ENCODE results near the gene BBC3.

The BBC3 gene

GRCh38 chr19:47239610-47240296 lies 8.8 kb upstream of the BBC3 start:
- no peak for TF ChIP-seq CTCF (IDR thresholded peaks at IDR 0.05; ENCODE audit: low read depth, low read length, missing control alignments)
- DNase-seq (ENCODE audit: extremely low read depth, low read depth) = no peak
- H3K4me3 ChIP-seq (replicated peaks; ENCODE audit: low read depth, low read length) = peak overlapping the region; percentile 31

DNA sequence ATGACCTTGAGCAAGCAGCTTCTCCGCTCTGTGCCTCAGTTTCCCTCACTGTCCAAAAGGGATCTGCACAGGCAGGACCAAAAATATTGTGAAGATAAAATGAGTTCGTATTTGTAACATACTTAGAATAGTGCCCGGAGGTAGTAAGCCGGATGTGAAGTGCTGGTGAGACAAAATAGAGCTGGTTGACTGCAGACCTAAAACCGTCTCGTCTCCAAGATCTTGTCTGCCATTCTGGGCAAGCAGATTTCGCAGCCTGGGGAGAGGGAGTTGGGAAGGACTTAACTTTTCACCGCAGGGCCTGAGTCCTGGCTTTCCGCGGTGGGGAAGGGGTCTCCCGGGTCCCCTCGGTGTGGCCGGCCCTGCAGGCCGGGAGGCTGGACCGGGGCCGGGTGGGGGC lies 8.2 kb upstream of the BBC3 start:
- no peak for TF ChIP-seq CTCF (IDR thresholded peaks at IDR 0.05; ENCODE audit: low read depth, low read length, missing control alignments)
- no peak for DNase-seq (ENCODE audit: extremely low read depth, low read depth)
- peak overlapping the region; percentile 31 for H3K4me3 ChIP-seq (replicated peaks; ENCODE audit: low read depth, low read length)

DNA sequence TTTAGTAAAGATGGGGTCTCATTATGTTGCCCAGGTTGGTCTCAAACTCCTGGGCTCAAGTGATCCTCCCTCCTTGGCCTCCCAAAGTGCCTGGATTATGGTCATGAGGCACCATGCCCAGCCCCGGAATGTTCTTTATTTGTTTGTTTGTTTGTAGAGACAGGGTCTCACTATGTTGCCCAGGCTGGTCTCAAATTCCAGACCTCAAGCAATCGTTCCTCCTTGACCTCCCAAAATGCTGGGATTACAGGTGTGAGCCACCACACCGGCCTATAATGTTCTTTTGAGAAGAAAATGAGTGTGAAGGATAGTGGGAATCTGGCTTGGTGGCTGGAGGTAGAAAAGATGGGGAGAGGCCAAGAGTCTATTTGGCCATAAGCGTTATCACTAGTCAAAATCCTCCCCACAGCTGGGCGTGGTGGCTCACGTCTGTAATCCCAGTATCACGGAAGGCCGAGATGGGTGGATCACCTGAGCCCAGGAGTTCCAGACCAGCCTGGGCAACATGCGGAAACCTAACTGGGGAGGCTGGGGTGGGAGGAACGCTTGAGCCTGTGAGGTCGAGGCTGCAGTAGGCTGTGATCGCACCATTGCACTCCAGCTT lies 5.2 kb upstream of the BBC3 start:
- H3K4me3 ChIP-seq (replicated peaks; ENCODE audit: low read depth, low read length) = no peak overlapping the region
- TF ChIP-seq CTCF (IDR thresholded peaks at IDR 0.05; ENCODE audit: low read depth, low read length, missing control alignments) = no peak
- DNase-seq (ENCODE audit: extremely low read depth, low read depth) = no peak

DNA sequence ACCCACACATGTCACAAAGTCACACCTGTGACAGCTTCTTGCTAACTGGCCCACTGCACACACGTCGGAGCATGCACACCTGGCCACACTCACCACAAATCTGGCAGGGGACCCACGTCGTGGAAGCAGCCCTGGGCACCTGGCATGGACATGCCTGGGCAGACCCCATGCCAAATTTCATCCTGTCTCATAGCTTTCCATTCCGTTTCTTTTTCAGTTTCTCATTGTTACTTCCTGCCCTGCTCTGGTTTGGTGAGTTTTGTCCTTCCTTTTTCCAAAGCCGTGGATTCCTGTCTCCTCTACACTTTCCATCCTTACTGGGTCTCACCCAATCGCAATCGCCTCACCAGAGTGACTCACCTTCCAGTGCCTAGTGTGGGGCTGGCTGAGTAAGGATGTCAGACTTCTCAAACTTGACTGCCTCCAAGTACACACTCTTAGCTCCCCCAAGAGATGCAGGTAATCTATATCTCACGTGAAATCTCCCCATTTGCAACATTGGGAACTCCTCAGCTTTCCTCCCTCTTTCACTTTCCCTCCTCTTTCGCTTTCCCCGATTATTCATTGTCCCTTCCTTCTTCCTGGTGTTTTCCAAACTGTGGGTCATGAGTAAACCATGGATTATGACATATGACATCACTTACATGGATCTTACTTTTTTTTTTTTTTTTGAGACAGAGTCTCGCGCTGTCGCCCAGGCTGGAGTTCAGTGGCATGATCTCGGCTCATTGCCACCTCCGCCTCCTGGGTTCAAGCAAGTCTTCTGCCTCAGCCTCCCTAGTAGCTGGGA lies 1.6 kb upstream of the BBC3 start:
- peak; percentile 72 for DNase-seq (ENCODE audit: extremely low read depth, low read depth)
- TF ChIP-seq CTCF (IDR thresholded peaks at IDR 0.05; ENCODE audit: low read depth, low read length, missing control alignments) = no peak
- H3K4me3 ChIP-seq (replicated peaks; ENCODE audit: low read depth, low read length) = peak overlapping the region; percentile 70

DNA sequence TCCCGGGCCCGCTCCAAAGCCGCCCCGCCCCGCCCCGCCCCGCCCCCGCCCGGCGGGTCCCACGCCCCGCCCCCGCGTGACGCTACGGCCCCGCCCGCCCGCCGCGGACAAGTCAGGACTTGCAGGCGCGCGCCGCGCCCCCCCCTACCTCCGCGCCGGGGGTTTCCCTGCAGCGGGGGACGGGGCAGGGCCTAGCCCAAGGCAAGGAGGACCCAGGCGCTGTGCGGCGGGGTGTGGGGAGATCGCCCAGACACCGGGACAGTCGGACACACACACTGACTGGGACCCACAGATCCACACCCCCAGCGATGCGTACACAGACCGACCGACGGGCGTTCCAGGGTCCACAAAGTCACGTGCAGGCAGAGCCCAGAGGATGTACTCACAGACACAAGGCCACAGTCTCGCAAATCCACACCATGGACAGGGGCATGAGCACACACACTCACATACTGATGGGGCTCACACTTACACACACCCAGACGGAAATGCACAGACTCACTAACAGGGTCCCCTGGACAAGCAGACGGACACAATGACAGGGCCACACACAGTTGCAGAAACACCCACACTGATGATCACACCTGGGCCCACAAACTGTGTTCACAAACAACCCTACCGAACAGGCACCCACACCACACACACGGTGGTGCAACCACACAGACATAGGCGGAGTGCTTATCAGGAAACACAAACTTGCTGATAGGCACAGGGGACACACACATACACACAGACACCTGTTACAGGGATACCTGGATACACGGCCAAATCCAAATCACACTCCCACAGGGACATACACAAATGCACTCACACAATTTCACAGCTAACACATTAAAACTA lies 436 bp upstream of the BBC3 start:
- peak; percentile 66 for DNase-seq (ENCODE audit: extremely low read depth, low read depth)

More for the DNA sequence above, 436 bp upstream of the BBC3 start:
- H3K4me3 ChIP-seq (replicated peaks; ENCODE audit: low read depth, low read length) = peak overlapping the region; percentile 70
- no peak for TF ChIP-seq CTCF (IDR thresholded peaks at IDR 0.05; ENCODE audit: low read depth, low read length, missing control alignments)

All from HFF-Myc (cell line).